ENCODE measurements around the gene PDGFB. TPM values are rescaled to one million over a fixed set of nuclear protein-coding genes. Genes with fewer than 3 reads are reported as not detected.
A peak's percentile ranks its signal among the peaks of the same experiment; 100 is the strongest.

Gene PDGFB
- total RNA-seq, 2 donors from 2014 or later: 7.0 to 15.8 TPM

DNA sequence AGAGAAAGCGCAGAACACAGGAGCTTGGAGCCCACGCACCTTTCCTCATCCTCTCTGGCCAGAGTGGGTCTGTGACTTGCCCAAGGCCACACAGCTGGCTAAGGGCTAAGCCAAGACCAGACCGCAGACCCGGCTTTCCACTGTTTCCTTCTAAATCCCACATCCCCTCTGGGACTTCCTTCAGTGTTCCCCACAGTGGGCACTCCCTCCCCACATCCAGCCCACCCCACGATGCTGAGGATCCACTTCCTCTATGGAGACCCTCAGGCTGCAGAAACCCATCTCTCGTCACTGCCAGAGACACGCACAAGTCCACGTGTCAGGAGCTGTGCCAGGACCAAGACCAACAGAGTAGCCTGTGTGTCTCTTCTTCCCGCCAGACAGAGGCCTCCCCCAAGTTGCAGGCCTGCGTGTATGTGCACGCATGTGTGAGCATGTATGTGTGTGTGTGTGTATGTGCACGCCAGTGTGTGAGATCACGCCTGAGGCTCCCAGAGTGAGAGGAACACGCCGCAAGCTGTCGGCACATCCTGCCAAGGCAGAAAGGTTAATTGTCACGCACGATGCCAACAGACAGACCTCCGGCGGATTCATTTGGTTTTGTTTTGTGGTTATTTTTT is 21.6 kb downstream of the PDGFB start:
- ATAC-seq: no peak
- TF ChIP-seq POLR2A (IDR thresholded peaks at IDR 0.05): no peak
- TF ChIP-seq, protein P1, sequence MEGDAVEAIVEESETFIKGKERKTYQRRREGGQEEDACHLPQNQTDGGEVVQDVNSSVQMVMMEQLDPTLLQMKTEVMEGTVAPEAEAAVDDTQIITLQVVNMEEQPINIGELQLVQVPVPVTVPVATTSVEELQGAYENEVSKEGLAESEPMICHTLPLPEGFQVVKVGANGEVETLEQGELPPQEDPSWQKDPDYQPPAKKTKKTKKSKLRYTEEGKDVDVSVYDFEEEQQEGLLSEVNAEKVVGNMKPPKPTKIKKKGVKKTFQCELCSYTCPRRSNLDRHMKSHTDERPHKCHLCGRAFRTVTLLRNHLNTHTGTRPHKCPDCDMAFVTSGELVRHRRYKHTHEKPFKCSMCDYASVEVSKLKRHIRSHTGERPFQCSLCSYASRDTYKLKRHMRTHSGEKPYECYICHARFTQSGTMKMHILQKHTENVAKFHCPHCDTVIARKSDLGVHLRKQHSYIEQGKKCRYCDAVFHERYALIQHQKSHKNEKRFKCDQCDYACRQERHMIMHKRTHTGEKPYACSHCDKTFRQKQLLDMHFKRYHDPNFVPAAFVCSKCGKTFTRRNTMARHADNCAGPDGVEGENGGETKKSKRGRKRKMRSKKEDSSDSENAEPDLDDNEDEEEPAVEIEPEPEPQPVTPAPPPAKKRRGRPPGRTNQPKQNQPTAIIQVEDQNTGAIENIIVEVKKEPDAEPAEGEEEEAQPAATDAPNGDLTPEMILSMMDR (IDR thresholded peaks at IDR 0.05): no peak
- WGBS, 2 donors: 75 to 87% methylated on average over 20 of the region's 20 CpGs
- Histone ChIP-seq H3K27ac (no peak overlapping the region), H3K27me3 (no peaks in the 10 kb centered on the region), H3K4me3 (no peak overlapping the region), H3K9me3 (no peaks in the 10 kb centered on the region), H3K4me1 (no peaks in the 10 kb centered on the region), H3K36me3 (replicated peaks in 1 of 2; ENCODE audit: insufficient read depth in 1 of 2, low read depth in 2 of 2) (peaks cover 0 to 6% of the 10 kb centered on the region in 2 donors)
- intact Hi-C loops (cut with DNase I): no loop called here
- no peak for DNase-seq

DNA sequence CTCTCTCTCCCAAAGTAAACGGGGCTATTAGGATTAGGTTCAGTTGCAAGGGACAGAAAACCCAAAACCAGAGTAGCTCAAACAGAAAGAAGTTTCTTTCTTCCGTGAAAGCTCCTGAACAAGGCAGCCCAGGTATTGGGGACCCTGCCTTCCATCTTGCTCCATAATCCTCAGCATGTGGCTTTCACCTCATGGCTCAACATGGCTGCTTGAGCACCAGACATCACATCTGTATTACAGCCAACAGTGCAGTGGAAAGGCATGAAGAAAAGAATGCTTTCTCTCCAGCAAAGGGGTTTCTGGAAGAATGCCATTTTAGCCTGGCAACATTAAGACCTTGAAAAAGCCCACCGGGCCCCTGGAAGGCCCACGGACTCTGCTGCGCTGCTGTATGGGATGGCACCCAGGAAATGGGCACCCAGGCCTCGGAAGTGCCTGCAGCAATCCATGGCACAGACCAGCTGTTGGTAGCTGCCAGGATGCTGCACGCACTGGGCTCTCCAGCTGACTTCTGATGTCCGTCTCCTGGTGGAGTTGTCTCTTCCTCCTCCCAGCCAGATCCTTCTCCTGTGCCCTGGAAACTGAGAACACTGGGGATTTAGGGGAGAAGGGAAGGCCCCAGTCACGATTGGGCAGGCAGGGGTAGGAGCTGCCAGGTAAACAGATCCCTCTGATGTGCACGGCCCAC is 22.6 kb downstream of the PDGFB start:
- no peaks in the 10 kb centered on the region for H3K4me1 ChIP-seq
- 89 to 94% methylated on average over 4 to 10 of the region's 10 CpGs for WGBS, 2 donors
- no peak overlapping the region for H3K27ac ChIP-seq
- no peaks in the 10 kb centered on the region for H3K9me3 ChIP-seq
- H3K36me3 ChIP-seq (replicated peaks in 1 of 2; ENCODE audit: insufficient read depth in 1 of 2, low read depth in 2 of 2): peaks cover 0 to 6% of the 10 kb centered on the region in 2 donors
- DNase-seq: peak in 1 of 4 donors; percentile 3
- H3K4me3 ChIP-seq: no peak overlapping the region
- intact Hi-C loops (cut with DNase I): no loop called here
- no peak for ATAC-seq
- H3K27me3 ChIP-seq: no peaks in the 10 kb centered on the region
- TF ChIP-seq POLR2A (IDR thresholded peaks at IDR 0.05): no peak
- TF ChIP-seq, protein P1 (IDR thresholded peaks at IDR 0.05): no peak

DNA sequence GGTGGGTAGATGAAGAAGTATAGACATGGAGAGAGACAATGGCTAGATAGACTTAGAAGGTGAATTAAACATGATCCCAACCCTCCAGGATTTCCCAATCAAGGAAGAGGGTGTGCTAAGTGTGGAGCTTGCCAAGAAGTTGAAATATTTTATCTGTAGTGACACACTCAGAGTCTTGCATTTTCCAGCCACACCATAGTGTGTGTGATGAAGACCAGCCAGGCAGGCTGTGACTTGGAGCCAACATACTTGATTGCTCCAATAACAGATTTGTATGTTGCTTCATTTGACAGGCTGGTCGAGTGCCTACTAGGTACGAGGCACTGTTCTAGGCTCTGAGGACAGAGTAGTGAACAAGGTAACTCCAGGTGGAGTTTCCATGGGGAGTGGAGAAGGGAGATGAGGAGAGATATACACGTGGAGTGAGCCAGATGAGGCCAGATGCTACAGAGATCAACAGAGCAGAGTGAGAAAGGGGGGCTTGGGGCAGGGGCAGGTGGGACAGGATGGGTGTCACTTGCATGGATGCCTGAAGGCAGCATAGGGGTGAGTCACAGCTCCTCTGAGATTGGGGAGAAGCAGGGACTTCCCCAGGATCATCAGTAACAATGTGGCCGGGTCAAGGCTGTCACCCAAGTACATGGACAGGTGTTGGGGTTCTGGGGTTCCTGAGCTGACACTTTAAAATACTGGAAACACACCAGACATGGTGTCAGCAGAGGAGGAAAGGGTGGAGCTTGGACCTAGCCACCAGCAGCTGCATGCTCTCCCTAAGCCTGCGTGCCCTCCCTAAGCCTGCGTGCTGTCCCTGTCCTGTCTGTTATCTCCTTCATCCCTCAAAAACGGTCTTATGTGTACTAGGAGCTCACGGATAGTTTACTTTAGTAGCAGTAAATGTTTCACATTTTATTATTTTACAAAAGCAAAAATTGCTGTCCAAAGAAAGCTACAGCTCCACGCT is 23.6 kb downstream of the PDGFB start:
- 73% methylated on average over 9 of the region's 9 CpGs for WGBS, 2 donors
- no peaks in the 10 kb centered on the region for H3K27me3 ChIP-seq
- ATAC-seq (no peak), DNase-seq (no peak)
- no peak overlapping the region for H3K27ac ChIP-seq
- TF ChIP-seq, protein P1 (IDR thresholded peaks at IDR 0.05): no peak
- no peak for TF ChIP-seq POLR2A (IDR thresholded peaks at IDR 0.05)
- no peaks in the 10 kb centered on the region for H3K4me1 ChIP-seq
- H3K4me3 ChIP-seq: no peak overlapping the region
- no peaks in the 10 kb centered on the region for H3K9me3 ChIP-seq
- intact Hi-C loops (cut with DNase I): no loop called here
- peaks cover 0 to 6% of the 10 kb centered on the region in 2 donors for H3K36me3 ChIP-seq (replicated peaks in 1 of 2; ENCODE audit: insufficient read depth in 1 of 2, low read depth in 2 of 2)

DNA sequence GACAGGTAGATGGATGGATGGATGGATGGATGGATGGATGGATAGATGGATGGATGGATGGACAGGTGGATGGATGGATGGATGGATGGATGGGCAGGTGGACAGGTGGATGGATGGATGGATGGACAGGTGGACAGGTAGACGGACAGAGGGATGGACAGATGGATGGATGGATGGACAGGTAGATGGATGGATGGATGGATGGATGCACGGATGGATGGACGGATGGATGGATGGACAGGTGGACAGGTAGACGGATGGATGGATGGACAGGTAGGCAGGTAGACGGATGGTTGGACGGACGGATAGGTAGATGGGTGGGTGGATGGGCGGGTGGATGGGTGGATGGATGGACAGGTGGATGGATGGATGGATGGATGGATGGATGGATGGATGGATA is 24.3 kb downstream of the PDGFB start:
- Histone ChIP-seq H3K27me3 (no peaks in the 10 kb centered on the region), H3K4me3 (no peak overlapping the region), H3K36me3 (replicated peaks in 1 of 2; ENCODE audit: insufficient read depth in 1 of 2, low read depth in 2 of 2) (peaks cover 0 to 6% of the 10 kb centered on the region in 2 donors), H3K27ac (no peak overlapping the region), H3K9me3 (no peaks in the 10 kb centered on the region), H3K4me1 (no peaks in the 10 kb centered on the region)
- no peak for DNase-seq
- TF ChIP-seq POLR2A (IDR thresholded peaks at IDR 0.05): no peak
- TF ChIP-seq, protein P1 (IDR thresholded peaks at IDR 0.05): no peak
- no peak for ATAC-seq
- intact Hi-C loops (cut with DNase I): no loop called here
- 91 to 93% methylated on average over 8 of the region's 8 CpGs for WGBS, 2 donors

Data from body of pancreas (tissue), 4 donors.